Neural cell (in vitro differentiated cells): Measurements from ENCODE around the gene ARHGEF1. TPM values are rescaled to one million over a fixed set of nuclear protein-coding genes. Genes with fewer than 3 reads are reported as not detected.

Experiments used
- H2AFZ ChIP-seq: fragments of 200-600, 300-800 bp; sonication (generic), shearing (Covaris generic); 2 replicates; pipeline ENCODE4 v1.6.0; 2014; ENCODE audit warnings: low read depth, mild to moderate bottlenecking, antibody characterized with exemption, low read length, moderate library complexity
- H3F3A ChIP-seq: fragments of 200-600 bp; shearing (Covaris generic); 2 replicates; pipeline ENCODE4 v1.6.1; 2016; ENCODE audit warnings: mild to moderate bottlenecking, moderate library complexity, mixed read lengths, antibody characterized with exemption, low read length; ENCODE audit not compliant: insufficient read depth, poor library complexity, severe bottlenecking
- H3K27ac ChIP-seq: fragments of 200-600, 300-800 bp; sonication (generic), shearing (Covaris generic); 2 replicates; pipeline ENCODE4 v1.5.1; 2014; ENCODE audit warnings: mild to moderate bottlenecking, low read length, moderate library complexity
- H3K27me3 ChIP-seq: fragments of 300-800, 200-600 bp; sonication (generic), shearing (Covaris generic); 2 replicates; pipeline ENCODE4 v1.6.0; 2014; ENCODE audit warnings: mild to moderate bottlenecking, low read depth, low read length, moderate library complexity; ENCODE audit not compliant: insufficient read depth
- H3K36me3 ChIP-seq: fragments of 300-800, 200-600 bp; sonication (generic), shearing (Covaris generic); 2 replicates; pipeline ENCODE4 v1.5.1; 2014; ENCODE audit warnings: mild to moderate bottlenecking, antibody characterized with exemption, low read length, moderate library complexity; ENCODE audit not compliant: insufficient read depth
- H3K4me2 ChIP-seq: fragments of 300-800, 200-600 bp; sonication (generic), shearing (Covaris generic); 2 replicates; pipeline ENCODE4 v1.6.0; 2014; ENCODE audit warnings: mild to moderate bottlenecking, low read length
- H3K4me3 ChIP-seq: fragments of 300-800, 200-600 bp; sonication (generic), shearing (Covaris generic); 2 replicates; pipeline ENCODE4 v1.5.1; 2014; ENCODE audit warnings: mild to moderate bottlenecking, low read length, moderate library complexity
- H3K79me2 ChIP-seq: fragments of 200-600 bp; shearing (Covaris generic); replicated peaks from 2 replicates; pipeline ENCODE4 v1.6.0; 2014; ENCODE audit warnings: mild to moderate bottlenecking, low read length, moderate library complexity; ENCODE audit not compliant: insufficient read depth
- H3K9ac ChIP-seq: fragments of 300-800, 200-600 bp; sonication (generic), shearing (Covaris generic); 2 replicates; pipeline ENCODE4 v1.6.1; 2016; ENCODE audit warnings: mild to moderate bottlenecking, low read length, mixed read lengths
- H3K9me2 ChIP-seq: fragments of 200-600 bp; shearing (Covaris generic); 2 replicates; pipeline ENCODE4 v1.6.1; 2016; ENCODE audit warnings: mild to moderate bottlenecking, low read length, mixed read lengths; ENCODE audit not compliant: insufficient read depth
- H3K9me3 ChIP-seq: fragments of 200-600, 300-800 bp; sonication (generic), shearing (Covaris generic); 2 replicates; pipeline ENCODE4 v1.6.1; 2016; ENCODE audit warnings: mild to moderate bottlenecking, mixed run types, low read length, moderate library complexity, mixed read lengths
- H4K20me1 ChIP-seq: fragments of 200-600 bp; shearing (Covaris generic); 2 replicates; pipeline ENCODE4 v1.6.1; 2016; ENCODE audit warnings: mild to moderate bottlenecking, mixed run types; ENCODE audit not compliant: insufficient read depth
- CTCF ChIP-seq: fragments of 450-650 bp; IDR thresholded peaks from 2 replicates; pipeline ENCODE4 v1.5.1; 2014; ENCODE audit warnings: antibody characterized with exemption, mild to moderate bottlenecking, moderate library complexity; ENCODE audit not compliant: poor library complexity, severe bottlenecking
- EP300 ChIP-seq: fragments of 450-650 bp; conservative IDR thresholded peaks from 2 replicates; pipeline ENCODE4 v1.6.1; 2014; ENCODE audit warnings: antibody characterized with exemption, mild to moderate bottlenecking, moderate library complexity; ENCODE audit not compliant: poor library complexity, severe bottlenecking
- EZH2 ChIP-seq: fragments of 200-600, 300-800 bp; shearing (Covaris generic), sonication (generic); IDR thresholded peaks from 2 replicates; pipeline ENCODE4 v1.6.1; 2014; ENCODE audit warnings: antibody characterized with exemption, low read length, borderline replicate concordance, mild to moderate bottlenecking; ENCODE audit not compliant: insufficient read depth, poor library complexity, severe bottlenecking
- MXI1 ChIP-seq: fragments of 450-650 bp; conservative IDR thresholded peaks from 2 replicates; pipeline ENCODE4 v1.6.1; 2014; ENCODE audit warnings: antibody characterized with exemption, mild to moderate bottlenecking; ENCODE audit not compliant: poor library complexity, severe bottlenecking
- POLR2AphosphoS5 ChIP-seq: IDR thresholded peaks from 2 replicates; pipeline ENCODE4 v1.6.1; 2012
- RAD21 ChIP-seq: fragments of 450-650 bp; conservative IDR thresholded peaks from 2 replicates; pipeline ENCODE4 v1.6.1; 2014; ENCODE audit warnings: antibody characterized with exemption, mild to moderate bottlenecking, moderate library complexity
- REST ChIP-seq: IDR thresholded peaks from 2 replicates; pipeline ENCODE4 v1.6.1; 2012; ENCODE audit warnings: borderline replicate concordance
- SMC3 ChIP-seq: fragments of 450-650 bp; conservative IDR thresholded peaks from 2 replicates; pipeline ENCODE4 v1.6.1; 2014; ENCODE audit warnings: antibody characterized with exemption, mild to moderate bottlenecking, moderate library complexity; ENCODE audit not compliant: poor library complexity
- TAF1 ChIP-seq: IDR thresholded peaks from 2 replicates; pipeline ENCODE4 v1.6.1; 2012; ENCODE audit warnings: low read depth
- polyA plus RNA-seq: library from polyadenylated mRNA; depleted of rRNA; stranded (reverse); fragments of >200 nt; gene quantifications from 2 replicates; pipeline ENCODE4 v1.2.3, GENCODE V29; 2014

ARHGEF1 gene
- polyA plus RNA-seq, 1 donor from 2014 or later: 12.0 TPM

DNA sequence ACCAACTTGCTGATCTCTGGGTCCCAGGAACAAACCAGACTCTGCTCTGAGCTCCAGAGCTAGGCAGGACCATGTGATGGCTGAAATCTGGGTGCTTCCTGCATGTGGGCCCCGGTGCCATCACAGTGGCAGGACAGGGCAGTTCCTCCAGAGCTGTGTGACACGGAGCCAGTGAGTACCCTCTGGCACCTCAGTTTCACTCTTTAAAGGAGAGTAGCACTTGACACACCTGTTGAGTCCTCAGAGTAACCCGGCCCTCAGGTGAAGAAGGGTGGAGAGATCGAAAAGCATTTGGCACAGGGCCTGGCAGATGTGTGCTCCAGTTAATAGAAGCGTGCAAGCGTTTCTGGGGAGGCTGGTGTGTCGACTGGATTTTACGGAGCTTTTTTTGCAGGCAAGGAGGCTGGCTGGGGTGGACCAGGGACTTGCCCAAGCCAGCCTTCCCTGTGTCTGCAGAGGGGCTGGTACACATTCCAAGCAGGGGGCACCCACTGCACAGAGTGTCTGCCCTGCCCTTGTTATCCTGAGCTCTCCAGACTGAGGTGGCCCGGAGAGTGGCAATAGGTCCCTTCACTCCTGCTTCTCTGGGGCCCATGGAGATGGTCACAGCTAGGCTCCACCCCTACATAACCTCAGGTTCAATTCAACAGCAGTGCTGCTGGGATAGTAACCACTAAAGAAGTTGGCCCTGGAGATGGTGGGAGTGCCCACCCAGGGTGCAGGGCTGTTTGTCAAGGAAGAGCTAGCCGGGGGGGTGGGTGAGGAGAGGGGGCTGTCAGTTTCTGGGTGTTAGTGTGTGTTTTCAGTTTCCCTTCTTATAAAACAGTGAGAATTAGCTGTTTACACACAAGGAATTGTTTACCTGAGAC is 14.6 kb upstream of the ARHGEF1 start:
- no peaks in the 10 kb centered on the region for H3K9me3 ChIP-seq
- H3K27me3 ChIP-seq: no peaks in the 10 kb centered on the region
- H3K4me3 ChIP-seq: no peak overlapping the region
- H3K36me3 ChIP-seq: no peaks in the 10 kb centered on the region
- H3K27ac ChIP-seq: no peak overlapping the region
- no peak overlapping the region for H3K4me2 ChIP-seq
- no peak overlapping the region for H3K9ac ChIP-seq
- peaks cover 9% of the 10 kb centered on the region for H3K79me2 ChIP-seq
- H2AFZ ChIP-seq: no peak overlapping the region
- H3F3A ChIP-seq: no peaks in the 10 kb centered on the region
- H4K20me1 ChIP-seq: no peaks in the 10 kb centered on the region
- TF ChIP-seq MXI1 (no peak), RAD21 (no peak), EZH2 (no peak), SMC3 (no peak), EP300 (no peak), TAF1 (no peak), REST (no peak), CTCF (no peak), POLR2AphosphoS5 (no peak)
- H3K9me2 ChIP-seq: no peaks in the 10 kb centered on the region

GRCh38 chr19:41868989-41869300 is 14.0 kb upstream of the ARHGEF1 start:
- Histone ChIP-seq H3K9me2 (no peaks in the 10 kb centered on the region), H3K79me2 (peaks cover 6% of the 10 kb centered on the region), H3K27ac (no peak overlapping the region), H3F3A (no peaks in the 10 kb centered on the region), H3K36me3 (no peaks in the 10 kb centered on the region), H3K27me3 (no peaks in the 10 kb centered on the region), H3K4me2 (no peak overlapping the region), H3K9ac (no peak overlapping the region), H2AFZ (no peak overlapping the region), H3K4me3 (no peak overlapping the region), H3K9me3 (no peaks in the 10 kb centered on the region), H4K20me1 (no peaks in the 10 kb centered on the region)
- TF ChIP-seq RAD21 (no peak), EZH2 (no peak), TAF1 (no peak), REST (no peak), POLR2AphosphoS5 (no peak), CTCF (no peak), SMC3 (no peak), MXI1 (no peak)
